NK-92 treated with Interleukin-12 subunit alpha and Interleukin-12 subunit beta, amount 100 ng/mL, for 24 hours (cell line): Measurements from ENCODE around the gene RNF180.
"Not testable (repeated sequence)": the region's sequence is repeated elsewhere in the genome, so short reads cannot be mapped to it uniquely, and the experiment has no call there.

Source experiments
- DNase-seq: peaks from one replicate; lab custom pipeline; 2025; lab: John Stamatoyannopoulos, UW

Gene RNF180

GRCh38 chr5:64285188-64286130 is 119.8 kb downstream of the RNF180 start:
- no peak for DNase-seq

- no peak for DNase-seq
Measured at GRCh38 chr5:64286381-64286780, 120.7 kb downstream of the RNF180 start.

GRCh38 chr5:64288496-64288895 is 122.9 kb downstream of the RNF180 start:
- not testable (repeated sequence) for DNase-seq

- DNase-seq: no peak
Measured at GRCh38 chr5:64292611-64293215, 127.1 kb downstream of the RNF180 start.

- no peak for DNase-seq
Measured at GRCh38 chr5:64295101-64295500, 129.5 kb downstream of the RNF180 start.

- no peak for DNase-seq
Measured at GRCh38 chr5:64298586-64298985, 132.9 kb downstream of the RNF180 start.

GRCh38 chr5:64299805-64300204 is 134.2 kb downstream of the RNF180 start:
- no peak for DNase-seq

GRCh38 chr5:64301566-64301965 is 135.9 kb downstream of the RNF180 start:
- DNase-seq: no peak

GRCh38 chr5:64308135-64308534 is 142.5 kb downstream of the RNF180 start:
- DNase-seq: no peak

- DNase-seq: no peak
Measured at GRCh38 chr5:64312491-64312890, 146.8 kb downstream of the RNF180 start.

GRCh38 chr5:64315778-64316177 is 150.1 kb downstream of the RNF180 start:
- no peak for DNase-seq

GRCh38 chr5:64318175-64318574 is 152.5 kb downstream of the RNF180 start:
- DNase-seq: no peak

GRCh38 chr5:64323591-64323990 is 157.9 kb downstream of the RNF180 start:
- no peak for DNase-seq

- DNase-seq: no peak
Measured at GRCh38 chr5:64330728-64331231, 165.1 kb downstream of the RNF180 start.

GRCh38 chr5:64331597-64332277 is 166.1 kb downstream of the RNF180 start:
- no peak for DNase-seq

GRCh38 chr5:64333886-64334285 is 168.2 kb downstream of the RNF180 start:
- DNase-seq: no peak

GRCh38 chr5:64339769-64340168 is 174.1 kb downstream of the RNF180 start:
- DNase-seq: no peak

- DNase-seq: no peak
Measured at GRCh38 chr5:64340293-64340692, 174.7 kb downstream of the RNF180 start.

- no peak for DNase-seq
Measured at GRCh38 chr5:64341340-64341739, 175.7 kb downstream of the RNF180 start.

GRCh38 chr5:64344501-64344900 is 178.9 kb downstream of the RNF180 start:
- no peak for DNase-seq

- no peak for DNase-seq
Measured at GRCh38 chr5:64347309-64347708, 181.7 kb downstream of the RNF180 start.

- DNase-seq: no peak
Measured at GRCh38 chr5:64364426-64364825, 198.8 kb downstream of the RNF180 start.

GRCh38 chr5:64384765-64385164 is 219.1 kb downstream of the RNF180 start:
- DNase-seq: no peak
